Motor neuron (in vitro differentiated cells): Measurements from ENCODE around the gene ITGA2. TPM values are rescaled to one million over a fixed set of nuclear protein-coding genes. Genes with fewer than 3 reads are reported as not detected.

Experiments
- ATAC-seq, 8 experiments: fragments of 200-7000 bp; cut with Tn5 transposase; replicated peaks in 6 of 8; 2 replicates each; pipeline ENCODE4 v1.8.0; 2021; ENCODE audit warnings: mild to moderate bottlenecking in 8 of 8, moderate library complexity in 8 of 8
- H3K27ac ChIP-seq, 2 donors: fragments of 250-450 bp; sonication (Bioruptor Pico); 2 replicates each; pipeline ENCODE4 v1.9.0; 2021; ENCODE audit warnings: antibody characterized with exemption in 2 of 2, mild to moderate bottlenecking in 2 of 2, moderate library complexity in 1 of 2
- H3K4me1 ChIP-seq, 2 donors: fragments of 250-450 bp; sonication (Bioruptor Pico); replicated peaks in 1 of 2; 2 replicates each; pipeline ENCODE4 v1.6.1; 2021; ENCODE audit warnings: antibody characterized with exemption in 2 of 2, mild to moderate bottlenecking in 2 of 2, moderate library complexity in 1 of 2
- H3K4me3 ChIP-seq, 5 donors: fragments of 250-450 bp; sonication (Bioruptor Pico); 2 replicates each; pipeline ENCODE4 v1.9.0; 2021; ENCODE audit warnings: antibody characterized with exemption in 5 of 5, mild to moderate bottlenecking in 5 of 5, moderate library complexity in 4 of 5
- WGBS, 10 experiments: fragments of 450-650 bp; shearing (Covaris generic); methylation state at CpG; one replicate each; pipeline ENCODE4 v1.0.0; 2022; 5-methylcytosine and 5-hydroxymethylcytosine counted together
- in situ Hi-C, 9 experiments: fragments of 400-800 bp; cut with MboI; loops; one replicate each; pipeline ENCODE4 v1.15.0; 2021; ENCODE audit warnings: low sequenced_read_pairs in 9 of 9, low pct_unique_long_range_greater_than_20kb in 2 of 9; ENCODE audit not compliant: unreplicated experiment in 9 of 9
- total RNA-seq, 8 experiments: library from RNA; unstranded; fragments of 300-600 nt; gene quantifications; 2 replicates each; pipeline versions ENCODE4 v1.2.3 to v1.2.4, GENCODE V29; 2022

The ITGA2 gene
- total RNA-seq, 8 experiments from 2014 or later, result 0.65 to 3.1 (median 1.1) TPM

DNA sequence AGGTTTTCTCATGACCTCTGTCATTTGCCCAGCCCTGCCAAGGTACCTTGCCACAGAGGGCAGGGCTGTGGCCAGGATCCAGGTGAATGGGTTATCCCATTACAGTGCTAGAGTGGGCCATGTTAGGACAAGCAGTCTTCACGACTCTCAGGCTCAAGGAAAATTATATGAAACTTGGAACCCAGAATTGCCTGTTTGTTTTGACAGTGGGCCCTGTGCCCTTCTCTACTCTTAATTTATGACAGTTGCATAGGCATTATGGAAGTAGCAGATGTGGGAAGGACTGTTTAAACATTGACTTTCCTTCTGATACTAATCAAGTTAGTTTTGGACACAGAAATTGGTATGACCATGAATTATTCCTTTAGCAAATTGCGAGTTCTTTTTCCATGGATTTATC is 41.7 kb downstream of the ITGA2 start:
- Histone ChIP-seq H3K27ac (no peak overlapping the region), H3K4me1 (peaks cover under 1 to 4% of the 10 kb centered on the region in 2 donors), H3K4me3 (no peak overlapping the region)
- no peak for ATAC-seq
- 13 to 100% (median 78%) methylated on average over 1 to 2 of the region's 2 CpGs for WGBS, 10 experiments
- in situ Hi-C loops, result no loop called here

DNA sequence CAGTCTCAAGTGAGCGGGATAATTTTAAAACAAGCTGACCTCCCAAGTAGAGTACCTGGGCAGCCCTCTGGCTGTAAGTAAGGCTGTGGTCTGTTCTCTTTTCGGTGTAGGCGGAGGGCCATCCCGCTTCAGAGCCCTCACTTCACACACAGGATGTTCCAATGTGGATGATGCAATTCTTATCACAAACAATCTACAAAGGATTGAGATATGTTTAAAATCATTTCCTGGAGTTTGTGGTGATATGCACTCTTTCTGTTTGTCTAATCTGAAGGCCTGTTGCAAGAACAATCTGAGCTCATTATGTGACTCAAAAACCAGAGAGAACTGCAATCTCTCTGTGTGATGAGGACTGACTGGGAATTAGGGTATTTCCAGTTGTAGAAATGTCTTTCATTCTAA is 42.5 kb downstream of the ITGA2 start:
- H3K27ac ChIP-seq, result no peak overlapping the region
- in situ Hi-C loops, result no loop called here
- peak in 2 of 8 experiments; percentile 38 to 65 for ATAC-seq
- 33 to 100% (median 95%) methylated on average over 1 to 4 of the region's 4 CpGs; no CpG with 5 or more reads in 3 of the 10 experiments for WGBS, 10 experiments
- H3K4me3 ChIP-seq, result no peak overlapping the region
- H3K4me1 ChIP-seq, result peaks cover 0 to 4% of the 10 kb centered on the region in 2 donors

DNA sequence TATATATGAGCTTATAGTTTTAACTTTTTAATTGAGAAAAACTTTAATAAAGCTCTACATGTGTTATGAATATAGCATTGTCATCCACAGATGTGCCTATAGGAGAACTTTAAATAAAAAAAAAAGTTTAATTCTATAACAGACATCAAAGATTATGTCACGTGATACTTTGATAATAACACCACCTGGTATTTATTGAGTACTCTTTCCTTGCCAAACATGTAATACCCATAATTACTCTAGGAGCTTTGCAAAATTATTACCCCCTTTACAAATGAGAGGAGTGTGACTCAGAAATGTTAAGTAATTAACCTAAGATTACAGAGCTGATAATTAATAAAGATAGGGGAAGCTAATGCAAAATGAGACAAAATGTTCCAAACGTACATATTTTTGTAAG is 43.0 kb downstream of the ITGA2 start:
- in situ Hi-C loops, result no loop called here
- no peak for ATAC-seq
- 0 to 100% (median 60%) methylated on average over 1 to 2 of the region's 2 CpGs for WGBS, 10 experiments
- Histone ChIP-seq H3K27ac (no peak overlapping the region), H3K4me3 (no peak overlapping the region), H3K4me1 (peaks cover 0 to 4% of the 10 kb centered on the region in 2 donors)

DNA sequence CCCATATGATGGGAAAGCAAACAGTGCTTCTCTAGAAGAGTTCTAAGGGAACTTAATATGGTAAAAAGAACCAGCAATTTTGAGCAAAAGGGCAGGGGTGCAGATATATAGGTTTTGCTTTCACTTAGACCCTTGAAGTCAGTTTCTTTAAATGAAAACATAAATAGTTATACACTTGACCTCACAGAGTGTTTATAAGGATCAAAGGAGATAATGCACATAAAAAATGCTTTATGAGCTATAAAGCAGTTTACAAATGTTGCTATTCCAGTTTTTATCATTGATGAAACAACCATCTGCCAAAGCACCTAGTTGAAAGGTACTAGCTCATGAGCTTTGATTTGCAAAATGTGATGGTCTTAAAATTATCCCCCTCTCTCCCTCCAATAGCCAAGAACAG is 45.7 kb downstream of the ITGA2 start:
- ATAC-seq, result no peak
- H3K4me3 ChIP-seq, result no peak overlapping the region
- in situ Hi-C loops, result no loop called here
- H3K4me1 ChIP-seq, result peaks cover 0 to 4% of the 10 kb centered on the region in 2 donors
- H3K27ac ChIP-seq, result no peak overlapping the region

DNA sequence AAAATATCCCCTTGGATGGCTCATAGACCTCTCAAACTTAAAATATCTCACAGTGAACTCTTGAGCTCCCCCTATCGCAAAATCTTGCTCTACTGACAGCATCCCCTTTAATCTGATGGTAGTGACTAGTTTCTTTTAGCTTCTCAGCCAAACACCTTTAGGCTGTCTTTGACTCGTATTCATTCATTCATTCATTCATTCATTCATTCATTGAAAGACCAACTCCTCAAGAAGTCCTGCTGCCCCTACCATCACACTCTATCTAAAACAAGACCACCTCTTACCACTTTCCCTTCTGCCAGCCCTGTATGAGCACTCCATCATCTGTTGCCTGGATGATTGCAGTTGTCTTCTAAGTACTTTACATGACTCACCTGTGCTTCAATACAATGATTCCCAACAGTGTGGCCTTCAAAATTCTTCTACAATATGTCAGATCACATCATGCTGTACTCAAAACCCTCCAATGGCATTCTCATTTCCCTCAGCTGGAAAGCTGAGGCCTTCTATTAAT is 46.8 kb downstream of the ITGA2 start:
- peak in 1 of 8 experiments; percentile 58 for ATAC-seq
- no peak overlapping the region for H3K4me3 ChIP-seq
- in situ Hi-C loops, result no loop called here
- no peak overlapping the region for H3K27ac ChIP-seq
- H3K4me1 ChIP-seq, result peaks cover 0 to 4% of the 10 kb centered on the region in 2 donors
- 0 to 83% (median 42%) methylated on average over 1 to 2 of the region's 2 CpGs; no CpG with 5 or more reads in 2 of the 10 experiments for WGBS, 10 experiments

DNA sequence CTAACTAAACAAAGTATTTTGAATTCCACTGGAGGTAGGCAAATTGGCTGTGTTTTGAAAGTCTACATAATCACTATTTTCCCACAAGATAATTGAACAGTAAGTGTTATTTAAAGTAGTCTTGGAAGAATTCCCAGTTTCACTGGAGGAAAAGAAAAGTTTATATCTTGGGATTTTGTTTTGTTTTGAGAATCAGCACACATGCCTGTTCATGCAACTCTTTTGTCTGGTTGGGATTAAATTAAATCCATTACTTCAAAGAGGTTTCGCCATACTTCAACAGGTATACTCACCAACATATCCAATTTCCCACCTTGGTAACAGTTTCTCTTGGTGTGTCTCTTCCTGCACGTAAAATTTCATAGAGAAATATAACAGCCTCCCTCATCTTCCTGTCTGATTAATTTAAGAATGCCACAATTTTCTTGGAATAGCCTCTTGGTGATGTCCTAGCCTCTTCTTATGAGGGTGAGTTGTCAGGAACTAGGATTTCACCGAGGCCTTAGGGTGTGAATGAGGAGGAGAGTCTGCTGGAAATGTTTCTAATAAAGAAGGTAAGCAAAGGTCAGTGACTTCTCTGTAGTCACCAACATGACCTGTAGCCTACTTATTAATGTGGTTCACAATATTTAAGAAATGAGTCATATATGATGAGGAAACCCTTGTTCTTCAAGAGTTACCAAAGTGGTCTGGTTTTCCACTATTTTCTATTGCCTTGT is 48.1 kb downstream of the ITGA2 start:
- in situ Hi-C loops, result no loop called here
- no peaks in the 10 kb centered on the region for H3K4me1 ChIP-seq
- ATAC-seq, result peak in 2 of 8 experiments; percentile 38 to 66
- H3K4me3 ChIP-seq, result no peak overlapping the region
- no peak overlapping the region for H3K27ac ChIP-seq
- 22 to 100% (median 88%) methylated on average over 1 to 3 of the region's 3 CpGs; no CpG with 5 or more reads in 1 of the 10 experiments for WGBS, 10 experiments

DNA sequence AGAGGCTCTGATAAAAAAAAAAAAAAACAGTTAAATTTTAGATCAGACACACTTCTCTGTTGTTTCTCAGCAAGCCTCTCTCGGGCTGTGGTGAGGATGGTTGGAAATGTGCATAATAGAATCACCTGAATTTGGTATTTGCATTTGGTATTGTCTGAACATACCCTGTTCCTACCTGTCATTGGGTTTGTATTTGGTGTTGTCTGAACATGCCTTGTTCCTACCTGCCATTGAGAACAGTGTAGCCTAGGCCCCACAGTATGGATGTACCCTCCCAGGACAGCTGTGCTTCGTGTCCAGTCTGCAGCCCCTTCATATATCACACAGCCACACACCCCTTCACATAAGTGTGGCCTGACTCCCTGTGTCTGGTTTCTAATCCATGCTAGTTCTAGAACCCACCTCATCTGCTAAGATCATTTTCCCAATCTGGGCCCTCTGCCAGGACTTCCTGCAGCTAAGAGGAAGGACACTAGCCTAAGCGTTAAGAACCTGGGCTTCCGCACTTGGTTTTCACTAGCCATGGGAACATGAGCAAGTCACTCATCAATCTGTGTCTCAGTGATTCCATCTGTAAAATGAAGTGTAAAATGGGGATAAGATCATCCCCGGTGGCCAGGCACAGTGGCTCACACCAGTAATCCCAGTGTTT is 49.2 kb downstream of the ITGA2 start:
- in situ Hi-C loops, result no loop called here
- Histone ChIP-seq H3K27ac (no peak overlapping the region), H3K4me3 (no peak overlapping the region), H3K4me1 (no peaks in the 10 kb centered on the region)
- no peak for ATAC-seq
- WGBS, 10 experiments, result 56 to 100% (median 100%) methylated on average over 1 to 4 of the region's 5 CpGs; no CpG with 5 or more reads in 5 of the 10 experiments

DNA sequence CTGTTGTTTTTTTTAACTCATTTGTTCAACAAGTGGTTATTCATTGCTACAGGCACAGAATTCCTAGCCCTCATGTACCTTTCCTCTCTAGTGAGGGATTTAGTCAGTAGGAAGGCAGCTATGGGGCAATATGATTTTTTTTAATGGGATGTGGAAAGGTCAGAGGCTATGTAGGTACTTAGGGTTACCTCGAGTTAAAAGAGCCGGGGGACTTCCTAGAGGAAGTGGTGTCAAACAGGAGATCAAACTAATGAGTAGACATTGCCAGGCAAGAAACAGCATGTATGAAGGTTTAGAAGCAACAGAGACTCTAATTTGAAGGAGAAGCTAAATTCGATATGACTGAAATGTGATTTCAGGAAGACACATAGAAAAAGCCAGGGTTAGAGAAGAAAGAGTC is 50.7 kb downstream of the ITGA2 start:
- WGBS, 10 experiments, result 60 to 100% (median 95%) methylated on average over 1 to 3 of the region's 3 CpGs; no CpG with 5 or more reads in 1 of the 10 experiments
- H3K4me3 ChIP-seq, result no peak overlapping the region
- in situ Hi-C loops, result no loop called here
- ATAC-seq, result no peak
- H3K4me1 ChIP-seq, result no peaks in the 10 kb centered on the region
- no peak overlapping the region for H3K27ac ChIP-seq

DNA sequence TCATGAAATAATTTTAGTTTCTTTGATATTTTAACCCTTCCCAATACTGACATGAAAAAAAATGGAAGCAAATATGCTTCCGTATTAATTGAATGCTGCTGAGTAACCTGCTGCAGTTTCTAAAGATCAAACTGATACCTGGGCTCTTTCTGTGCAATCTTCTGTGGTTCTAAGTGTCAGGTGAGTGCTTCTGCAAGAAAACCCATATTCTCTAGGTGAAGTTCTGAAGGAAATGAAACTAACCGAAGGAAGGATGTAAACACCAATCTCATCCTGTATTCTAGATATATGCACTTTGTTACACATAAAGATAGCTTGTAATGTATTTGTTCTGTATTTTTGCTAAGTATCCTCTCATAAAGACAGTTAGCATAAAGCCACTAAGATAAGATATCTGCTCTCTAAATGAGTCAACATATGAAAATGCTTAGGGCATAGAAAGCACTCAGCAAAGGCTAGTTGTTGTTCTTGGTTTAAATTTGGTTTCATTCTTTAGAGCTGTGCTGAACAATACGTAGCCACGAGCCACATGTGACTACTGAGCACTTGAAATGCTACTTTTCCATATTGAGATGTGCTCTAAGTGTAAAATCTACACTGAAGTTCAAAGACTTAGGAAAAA is 52.0 kb downstream of the ITGA2 start:
- no peak for ATAC-seq
- Histone ChIP-seq H3K4me3 (no peak overlapping the region), H3K4me1 (no peaks in the 10 kb centered on the region), H3K27ac (no peak overlapping the region)
- in situ Hi-C loops, result no loop called here
- WGBS, 10 experiments, result 24 to 100% (median 66%) methylated on average over 1 to 4 of the region's 4 CpGs

DNA sequence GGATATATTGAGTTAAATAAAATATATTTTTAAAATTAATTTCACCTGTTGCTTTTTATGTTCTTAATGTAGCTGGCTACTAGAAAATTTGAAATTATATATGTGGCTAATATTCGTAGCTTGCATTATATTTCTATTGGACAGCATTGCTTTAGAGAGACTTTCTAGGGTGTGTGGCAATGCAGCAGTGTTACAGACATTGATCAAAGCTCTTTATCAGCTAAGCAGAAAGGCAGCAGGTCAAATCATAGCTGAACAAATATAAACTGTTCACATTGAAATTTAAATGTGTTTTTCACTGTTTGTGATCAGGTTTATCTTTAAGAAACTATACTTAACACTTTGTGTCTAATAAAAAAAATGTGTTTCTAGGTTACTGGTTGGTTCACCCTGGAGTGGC is 52.6 kb downstream of the ITGA2 start:
- in situ Hi-C loops, result no loop called here
- H3K27ac ChIP-seq, result no peak overlapping the region
- H3K4me3 ChIP-seq, result no peak overlapping the region
- no peaks in the 10 kb centered on the region for H3K4me1 ChIP-seq
- WGBS, 10 experiments, result 22 to 100% (median 60%) methylated on average over 1 of the region's 1 CpG; no CpG with 5 or more reads in 2 of the 10 experiments
- no peak for ATAC-seq

DNA sequence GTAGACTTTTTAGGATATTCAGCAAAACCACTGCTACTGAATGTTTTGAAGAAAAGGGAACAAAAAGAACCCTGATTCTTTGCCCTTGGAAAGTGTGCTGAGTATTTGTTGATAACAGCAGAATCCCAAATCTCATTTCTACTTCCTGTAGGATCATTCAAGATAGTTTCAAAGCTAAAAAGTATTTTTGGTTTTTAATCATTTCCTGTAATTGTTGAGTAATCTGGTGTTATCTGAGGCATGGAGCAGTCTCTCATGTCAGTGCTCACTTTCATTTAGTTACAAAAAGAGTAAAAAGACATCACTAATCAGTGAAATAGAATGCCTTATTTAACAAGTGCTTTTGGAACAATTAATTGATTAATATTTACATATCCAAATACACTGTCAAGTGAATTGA is 56.1 kb downstream of the ITGA2 start:
- H3K27ac ChIP-seq, result no peak overlapping the region
- no peak overlapping the region for H3K4me3 ChIP-seq
- no peaks in the 10 kb centered on the region for H3K4me1 ChIP-seq
- in situ Hi-C loops, result no loop called here
- no peak for ATAC-seq

DNA sequence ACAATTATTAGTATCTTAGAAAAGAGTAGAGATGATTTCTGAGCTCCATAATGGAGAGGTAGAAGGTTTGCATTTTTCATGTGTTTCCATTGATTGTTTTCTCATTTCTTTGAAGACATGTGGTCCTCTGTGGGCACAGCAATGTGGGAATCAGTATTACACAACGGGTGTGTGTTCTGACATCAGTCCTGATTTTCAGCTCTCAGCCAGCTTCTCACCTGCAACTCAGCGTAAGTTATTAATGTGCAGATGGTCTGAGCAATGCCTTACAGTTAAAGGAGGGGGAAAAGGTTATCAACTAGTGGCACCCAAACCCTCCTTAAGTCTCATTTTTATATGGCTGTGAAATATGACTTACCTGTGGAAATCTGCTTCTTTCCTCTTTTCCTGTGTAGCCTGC is 59.1 kb downstream of the ITGA2 start:
- Histone ChIP-seq H3K4me1 (peaks cover 0 to 5% of the 10 kb centered on the region in 2 donors), H3K4me3 (no peak overlapping the region), H3K27ac (no peak overlapping the region)
- in situ Hi-C loops, result no loop called here
- 40 to 100% (median 83%) methylated on average over 1 to 2 of the region's 2 CpGs; no CpG with 5 or more reads in 3 of the 10 experiments for WGBS, 10 experiments
- ATAC-seq, result no peak

DNA sequence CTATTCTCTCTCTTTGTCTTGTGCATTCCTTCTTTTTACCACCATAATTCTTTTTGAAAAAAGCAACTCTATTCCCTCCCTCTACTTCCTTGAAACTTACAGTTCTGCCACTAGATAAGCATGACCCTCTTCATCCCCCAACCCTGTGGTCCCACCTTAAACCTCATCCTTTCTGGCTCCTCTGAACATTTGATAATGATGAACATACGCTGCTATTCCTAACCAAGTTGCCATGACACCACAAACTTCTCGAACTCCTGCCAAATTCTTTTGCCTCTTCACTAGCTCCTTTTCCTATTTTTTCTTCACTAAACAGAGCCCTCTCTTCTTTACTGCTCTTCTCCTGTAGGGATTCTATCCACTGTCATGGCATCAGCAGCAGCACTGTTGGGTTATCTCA is 63.3 kb downstream of the ITGA2 start:
- Histone ChIP-seq H3K27ac (no peak overlapping the region), H3K4me3 (no peak overlapping the region), H3K4me1 (peaks cover 0 to 13% of the 10 kb centered on the region in 2 donors)
- ATAC-seq, result no peak
- in situ Hi-C loops, result no loop called here
- WGBS, 10 experiments, result 0 to 100% (median 83%) methylated on average over 1 to 2 of the region's 2 CpGs
